SH-SY5Y (cell line): ENCODE results near the gene BCLAF1.

Experiments used
- GATA2 ChIP-seq: IDR thresholded peaks from 2 replicates; pipeline ENCODE4 v1.6.1; 2011; ENCODE audit warnings: mild to moderate bottlenecking, low read depth, low read length
- GATA3 ChIP-seq: IDR thresholded peaks from 2 replicates; pipeline ENCODE4 v1.6.1; 2011; ENCODE audit warnings: low read depth, mild to moderate bottlenecking, low read length, moderate library complexity

DNA sequence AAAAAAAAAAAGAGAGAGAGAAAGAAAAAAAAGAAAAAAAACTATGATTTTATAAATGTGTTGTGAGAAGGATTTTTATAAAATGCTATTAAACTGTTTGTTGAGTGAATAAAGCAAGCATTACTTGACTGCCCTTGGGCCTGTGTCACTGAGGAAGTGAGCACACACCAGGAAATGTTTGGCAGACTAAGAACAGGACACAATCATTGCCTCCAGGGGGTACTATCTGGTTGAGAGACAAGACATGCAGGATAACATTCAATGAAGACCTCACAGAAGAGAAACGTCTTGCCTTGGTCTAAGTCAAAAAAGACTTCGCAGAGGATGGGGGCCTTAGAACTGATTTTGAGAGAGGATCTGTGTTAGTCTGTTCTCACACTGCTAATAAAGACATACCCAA lies 80.2 kb downstream of the BCLAF1 start:
- TF ChIP-seq GATA3: no peak
- no peak for TF ChIP-seq GATA2
